Daoy (cell line): Measurements from ENCODE around the gene PLEKHH1. TPM values are rescaled to one million over a fixed set of nuclear protein-coding genes. Genes with fewer than 3 reads are reported as not detected.
"Not testable (repeated sequence)": the region's sequence is repeated elsewhere in the genome, so short reads cannot be mapped to it uniquely, and the experiment has no call there.

Experiments
- DNase-seq: peaks from one replicate; pipeline ENCODE4 v3.0.0-alpha.2; 2015; ENCODE audit warnings: low read depth
- total RNA-seq: library from RNA; depleted of rRNA; stranded (reverse); fragments of >200 nt; shearing (Covaris generic); gene quantifications from 2 replicates; pipeline ENCODE4 v1.2.3, GENCODE V29; 2014

PLEKHH1 gene
- total RNA-seq, 1 experiment from 2014 or later: 3.3 TPM

DNA sequence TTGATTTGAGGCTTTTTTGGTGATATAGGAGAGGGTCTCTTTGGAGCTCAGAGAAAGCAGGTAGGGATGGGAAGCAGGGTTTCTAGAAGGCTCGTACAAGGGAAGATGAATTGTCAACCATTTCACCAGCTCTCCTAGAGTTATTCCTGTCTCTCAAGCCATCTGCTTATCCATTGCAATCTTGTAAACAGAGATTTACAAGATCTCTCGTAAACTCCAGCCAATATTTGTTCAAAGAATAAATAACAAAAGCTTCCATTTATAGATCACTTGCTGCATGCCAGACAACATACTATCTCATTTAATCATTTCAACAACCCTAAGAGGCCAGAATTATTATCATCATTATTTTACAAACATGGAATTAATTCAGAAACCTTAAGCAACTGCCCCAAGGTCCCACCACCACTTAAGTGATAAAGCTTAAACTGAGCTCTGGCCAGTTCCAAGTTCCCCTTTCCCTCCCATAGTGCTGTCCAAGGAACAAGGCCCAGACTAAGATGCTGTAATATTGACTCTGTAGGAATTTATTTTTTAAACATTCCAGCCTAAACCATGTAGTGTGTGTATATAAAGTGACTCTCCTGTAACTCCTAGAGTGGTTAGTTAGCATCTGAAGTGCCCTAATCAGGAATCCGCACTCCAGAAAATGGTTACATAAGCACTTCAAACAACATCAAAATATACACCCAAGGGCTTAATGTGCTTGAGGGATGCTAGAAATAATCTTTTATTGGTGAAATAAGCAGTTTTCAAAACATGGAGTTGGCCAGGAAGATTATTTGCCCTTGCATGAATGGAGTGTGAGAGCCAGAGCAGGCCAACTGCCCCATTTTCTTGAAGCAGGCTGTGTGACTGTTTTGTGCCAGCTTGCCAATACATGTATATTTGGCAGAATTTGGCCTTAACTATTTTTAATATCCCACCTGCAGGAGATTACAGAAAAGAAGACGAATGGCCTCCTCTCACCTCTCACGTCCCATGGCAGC, 2.8 kb upstream of the PLEKHH1 start:
- no peak for DNase-seq

DNA sequence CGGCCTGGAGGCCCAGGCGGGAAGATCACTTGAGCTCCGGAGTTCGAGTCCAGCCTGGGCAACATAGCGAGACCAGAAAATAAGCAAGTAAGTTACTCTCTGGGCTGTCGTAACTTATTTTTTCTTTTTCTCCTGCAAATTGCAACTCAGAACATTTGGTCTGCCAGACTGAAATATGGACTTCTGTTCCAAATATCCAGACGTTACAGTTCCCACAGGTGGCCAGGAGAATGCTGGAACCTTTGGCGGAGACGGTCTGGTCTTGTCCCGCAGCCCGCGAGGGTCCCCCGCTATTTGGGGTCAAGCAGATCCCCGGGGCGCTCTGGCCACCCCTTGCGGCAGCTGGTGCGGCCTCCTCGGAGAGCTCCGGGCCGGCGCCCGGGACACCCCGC, 488 bp upstream of the PLEKHH1 start:
- DNase-seq: no peak

DNA sequence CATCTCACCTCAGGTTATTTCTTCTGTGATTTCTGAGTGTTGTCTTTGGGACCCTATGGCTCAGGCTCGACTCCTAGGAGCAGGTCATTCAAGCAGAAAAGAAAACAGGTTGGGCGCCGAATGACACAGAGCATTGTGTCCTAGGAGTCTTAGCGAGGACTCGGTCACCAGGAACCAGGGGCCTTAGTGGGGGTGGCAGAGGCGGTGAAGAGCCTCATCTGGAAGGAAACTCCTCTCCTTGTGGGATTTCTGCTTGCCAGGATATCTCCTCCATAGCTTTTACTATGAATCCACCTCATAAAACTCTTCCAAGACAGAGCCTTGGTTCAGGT, 630 bp downstream of the PLEKHH1 start:
- DNase-seq: no peak

DNA sequence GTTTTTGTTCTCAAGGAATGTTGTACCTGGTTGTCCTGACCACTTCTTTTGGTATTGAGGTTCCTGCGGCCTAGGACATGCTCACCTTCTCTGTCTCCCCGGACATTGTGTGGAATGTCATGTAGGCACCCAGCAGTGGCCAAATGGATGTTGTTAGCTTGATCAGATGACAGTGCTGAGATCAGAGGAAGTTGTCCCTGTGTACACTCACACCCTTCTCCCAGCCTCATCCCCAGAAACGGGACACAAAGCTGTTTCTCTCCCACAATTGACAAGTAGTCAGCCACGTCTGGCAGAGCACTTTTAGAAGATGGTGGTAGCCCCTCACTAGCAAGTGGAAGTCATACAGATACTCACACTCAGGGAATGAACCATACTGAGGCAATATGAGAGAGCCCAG, 3.0 kb downstream of the PLEKHH1 start:
- no peak for DNase-seq

DNA sequence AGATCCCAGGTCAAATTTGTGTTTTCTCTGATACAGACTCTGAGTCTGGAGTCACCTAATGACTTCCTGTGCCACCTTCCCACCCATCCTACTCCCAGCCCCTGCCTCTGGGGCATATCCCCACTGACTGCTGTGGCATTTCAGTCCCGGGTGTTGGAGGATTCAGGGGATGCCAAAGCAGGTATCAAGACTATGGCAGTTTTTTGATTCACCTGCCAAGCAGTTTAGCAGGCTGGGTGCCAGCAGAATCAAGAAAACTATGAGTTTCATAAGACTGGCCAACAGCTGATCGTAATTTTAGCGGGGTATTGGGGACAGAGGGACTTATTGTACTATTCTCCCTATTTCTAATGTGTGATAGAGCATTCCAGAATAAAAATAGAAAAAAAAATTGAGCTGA, 4.6 kb downstream of the PLEKHH1 start:
- DNase-seq: no peak

DNA sequence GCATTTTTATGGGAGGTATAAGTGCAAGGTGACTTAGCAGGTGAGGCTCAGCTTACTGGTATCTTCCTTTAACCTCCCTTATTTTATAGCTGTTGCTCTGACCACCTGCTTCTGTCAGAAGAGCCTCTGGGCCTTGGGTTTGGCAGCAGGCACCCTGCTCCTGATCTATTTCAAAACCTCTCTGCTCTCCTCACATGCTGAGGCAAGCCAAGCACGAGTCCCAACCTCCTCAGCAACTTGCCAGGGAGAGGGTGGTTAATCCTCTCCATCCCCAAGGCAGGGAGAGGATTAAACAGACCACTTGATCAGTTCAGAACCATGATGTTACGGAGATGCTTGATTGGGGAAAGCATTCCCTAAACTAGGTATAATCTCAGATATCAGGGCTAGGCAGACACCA, 5.4 kb downstream of the PLEKHH1 start:
- DNase-seq: no peak

DNA sequence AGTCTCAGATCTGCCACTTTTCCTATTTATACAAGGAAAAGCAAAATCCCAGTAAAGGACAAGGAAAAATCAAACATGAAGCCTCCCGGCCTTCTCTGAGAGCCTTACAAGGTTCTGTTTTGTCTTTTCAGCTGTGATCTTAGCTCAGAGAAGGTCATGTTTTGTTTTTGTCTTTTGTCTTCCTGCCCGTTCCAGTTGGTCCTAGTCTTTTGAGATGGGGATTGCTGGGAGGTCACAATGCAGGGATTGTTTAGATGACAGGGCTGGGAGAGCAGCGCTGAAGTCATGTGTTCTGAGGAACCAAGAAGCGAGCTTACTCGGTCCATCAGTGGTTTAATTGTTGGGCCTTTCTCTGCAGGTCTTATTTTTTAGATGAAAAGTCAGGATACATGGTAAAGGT, 6.0 kb downstream of the PLEKHH1 start:
- no peak for DNase-seq

DNA sequence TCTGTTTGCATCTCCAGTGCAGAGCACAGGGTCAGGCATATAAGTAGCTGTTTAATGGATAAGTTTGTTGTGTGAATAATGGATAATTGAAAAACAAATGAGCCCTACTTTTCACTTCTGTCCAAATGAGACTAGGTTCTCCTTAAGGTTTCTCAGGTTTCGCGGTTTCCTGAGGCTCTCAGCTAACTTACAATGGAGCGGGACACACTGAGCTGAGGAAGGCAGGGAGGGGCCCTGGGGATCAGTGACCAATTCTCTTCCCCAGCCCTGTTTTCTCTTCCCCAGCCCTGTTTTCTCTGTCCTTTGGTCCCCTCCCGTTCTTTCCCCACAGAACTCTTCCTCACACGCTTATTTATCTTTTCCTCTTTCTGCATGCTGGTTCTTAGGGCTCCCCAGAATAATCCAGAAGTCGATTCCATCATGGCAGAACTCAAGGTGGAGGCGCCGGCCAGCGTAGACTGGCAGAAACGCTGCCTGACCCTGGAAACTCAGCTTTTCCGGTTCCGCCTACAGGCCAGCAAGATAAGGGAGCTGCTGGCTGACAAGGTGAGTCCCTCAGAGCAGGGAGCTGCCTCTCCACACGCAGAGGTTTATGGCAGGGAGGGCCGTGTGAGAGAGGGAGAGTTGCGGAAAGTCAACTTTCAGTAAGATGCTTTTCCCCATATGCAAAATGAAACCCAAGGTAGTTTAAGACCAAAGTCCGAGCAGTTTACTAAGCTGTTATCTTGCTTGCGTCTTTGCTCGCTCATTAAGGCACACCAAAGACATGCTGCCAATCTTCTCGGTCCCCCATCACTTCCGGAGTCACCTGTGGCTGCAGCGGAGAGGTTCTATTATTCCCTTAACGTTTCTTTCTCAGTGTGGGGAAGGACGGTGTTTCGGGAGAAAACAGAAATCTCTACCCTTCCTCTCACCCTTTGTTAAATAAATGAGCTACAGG, 8.6 kb downstream of the PLEKHH1 start:
- no peak for DNase-seq

DNA sequence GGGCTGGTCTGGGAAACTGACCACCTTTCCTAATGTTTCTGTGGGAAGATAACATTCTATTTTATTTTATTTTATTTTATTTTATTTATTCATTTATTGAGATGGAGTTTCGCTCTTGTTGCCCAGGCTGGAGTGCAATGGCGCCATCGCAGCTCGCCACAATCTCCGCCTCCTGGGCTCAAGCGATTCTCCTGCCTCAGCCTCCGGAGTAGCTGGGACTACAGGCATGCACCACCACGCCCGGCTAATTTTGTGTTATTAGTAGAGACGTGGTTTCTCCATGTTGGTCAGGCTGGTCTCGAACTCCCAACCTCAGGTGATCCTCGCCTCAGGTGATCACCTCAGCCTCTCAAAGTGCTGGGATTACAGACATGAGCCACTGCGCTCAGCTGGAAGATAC, 9.5 kb downstream of the PLEKHH1 start:
- DNase-seq: not testable (repeated sequence)

DNA sequence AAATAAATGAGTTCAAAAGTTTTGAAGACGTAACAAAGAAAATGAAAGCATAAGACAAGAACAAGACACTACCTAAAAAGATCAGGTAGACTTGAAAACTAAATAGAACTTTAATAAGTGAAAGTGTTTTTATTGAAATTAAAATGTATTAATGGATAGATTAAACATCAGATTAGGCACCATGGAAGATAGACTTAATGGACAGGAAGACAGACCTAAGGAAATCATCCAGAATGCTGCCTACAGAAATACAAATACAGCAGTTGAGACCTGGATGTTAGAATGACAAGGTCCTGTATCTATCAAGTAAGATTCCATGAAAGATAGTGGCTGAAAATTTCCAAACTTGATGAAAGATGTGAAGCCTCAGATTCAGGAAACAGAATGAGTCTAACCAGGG, 11.5 kb downstream of the PLEKHH1 start:
- no peak for DNase-seq

DNA sequence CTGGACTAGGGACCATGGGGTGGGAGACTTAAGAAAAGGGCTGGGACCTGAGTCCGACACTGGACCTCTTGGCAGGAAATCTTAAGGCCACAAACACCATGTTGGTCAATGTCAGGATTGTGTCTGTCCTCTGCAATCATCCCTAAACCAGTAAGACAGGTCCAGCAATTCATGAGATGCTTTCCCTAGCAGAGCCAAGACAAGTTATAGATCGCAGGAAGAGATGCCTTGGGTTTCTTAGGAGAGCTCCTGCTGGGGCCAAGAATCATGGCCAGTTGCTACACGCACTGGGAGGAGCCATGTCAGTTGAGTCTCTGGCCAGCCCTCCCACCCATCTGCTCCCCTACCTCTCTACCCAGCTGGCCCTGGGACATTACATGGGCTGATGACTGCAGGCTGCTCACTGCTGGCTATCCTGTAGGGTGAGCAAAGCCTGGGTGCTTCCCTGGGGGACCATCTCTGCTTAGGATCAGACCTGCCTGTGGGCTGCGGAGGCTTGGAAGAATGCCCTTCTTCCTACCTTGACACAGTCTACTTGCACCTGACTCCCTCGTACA, 14.2 kb downstream of the PLEKHH1 start:
- no peak for DNase-seq

DNA sequence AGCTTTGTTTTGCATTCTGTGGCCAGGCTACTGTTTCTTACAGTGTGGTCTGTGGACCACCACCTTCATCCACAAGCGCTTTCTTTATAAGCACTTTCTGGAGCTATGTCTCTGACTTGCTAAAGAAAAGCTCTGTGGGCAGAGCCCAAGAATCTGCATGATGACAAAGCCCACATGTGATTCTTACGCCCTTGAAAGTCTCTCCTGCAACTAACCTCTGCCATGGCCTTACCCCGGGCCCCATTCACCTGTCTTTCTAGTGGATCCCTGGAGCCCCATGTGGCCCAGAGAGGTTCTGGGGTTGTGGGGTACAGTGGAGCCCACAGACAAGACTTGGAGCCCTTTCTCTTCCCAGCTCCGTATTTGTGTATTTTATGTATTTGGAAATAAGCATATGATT, 16.6 kb downstream of the PLEKHH1 start:
- no peak for DNase-seq

DNA sequence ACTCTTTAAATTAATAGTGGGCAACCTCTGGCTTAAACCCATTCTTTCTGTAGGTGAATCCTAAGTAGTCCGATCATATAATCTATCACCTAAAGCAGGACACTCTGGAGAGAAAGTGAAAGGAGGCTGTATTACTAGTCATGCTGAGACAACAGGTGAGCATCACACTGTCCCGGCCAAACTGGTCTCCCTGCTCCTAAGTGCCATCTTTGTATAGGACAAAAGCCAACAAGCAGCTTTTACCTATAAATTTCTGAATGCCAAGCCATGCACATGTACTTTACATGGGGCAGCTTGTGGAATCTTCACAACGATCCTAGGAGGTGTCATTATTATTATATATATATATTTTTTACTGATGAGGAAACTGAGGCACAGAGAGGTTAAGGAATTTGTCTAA, 18.0 kb downstream of the PLEKHH1 start:
- no peak for DNase-seq

DNA sequence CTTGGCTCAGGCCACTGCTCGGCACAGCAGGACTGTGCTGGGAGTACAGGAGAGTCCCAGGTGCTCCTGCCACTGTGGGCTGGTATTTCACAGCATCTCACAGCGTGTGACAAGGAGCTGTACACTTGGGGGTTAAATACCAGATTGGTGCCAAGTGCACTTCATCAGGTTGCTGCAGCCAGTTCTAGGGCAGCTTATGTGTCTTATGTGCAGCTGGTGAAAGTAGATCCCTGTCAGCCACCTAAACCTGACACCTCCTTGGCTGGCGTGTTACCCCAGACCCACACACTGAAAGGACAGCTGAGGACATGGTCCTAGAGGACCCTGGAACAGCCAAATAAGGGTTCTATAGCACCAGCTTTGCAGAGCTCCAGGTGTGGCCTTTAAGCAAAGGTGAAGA, 18.9 kb downstream of the PLEKHH1 start:
- no peak for DNase-seq

DNA sequence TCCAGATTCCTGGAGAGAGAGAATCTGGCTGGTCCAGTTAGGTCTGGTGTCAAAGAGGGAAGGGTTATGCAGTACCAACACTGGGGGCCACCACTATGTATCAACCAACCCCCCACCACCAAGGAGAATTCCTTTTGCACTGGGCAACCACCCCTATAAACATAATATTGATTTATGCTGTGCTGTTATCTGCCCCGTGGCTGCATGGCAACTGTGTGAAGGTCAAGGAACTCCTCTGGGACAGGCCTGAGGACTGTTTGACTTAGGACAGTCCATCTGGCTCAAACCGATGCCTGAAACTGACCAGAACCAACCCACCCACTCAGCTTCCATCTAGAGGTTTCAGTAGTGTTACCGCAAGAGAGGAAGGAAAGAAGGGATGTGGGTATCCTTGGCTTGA, 20.5 kb downstream of the PLEKHH1 start:
- DNase-seq: no peak

DNA sequence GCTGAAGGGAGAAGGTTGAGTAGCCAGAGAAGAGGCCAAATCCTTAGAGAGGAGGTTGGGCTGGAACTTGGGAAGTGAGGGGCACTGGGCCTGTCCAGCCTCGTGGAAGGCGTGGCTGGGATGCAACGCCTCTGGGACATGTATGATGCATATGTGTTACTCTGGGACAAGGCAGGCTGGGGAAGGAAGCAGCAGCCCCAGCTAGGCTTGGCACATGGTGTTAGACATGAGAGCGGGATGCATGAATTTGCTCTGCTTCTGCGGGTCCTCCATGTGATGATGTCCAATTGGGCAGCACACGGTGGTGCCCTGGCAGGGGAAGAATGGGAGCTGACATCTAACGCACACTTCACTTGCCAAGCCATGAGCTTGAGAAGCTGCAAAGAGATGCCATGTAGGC, 21.3 kb downstream of the PLEKHH1 start:
- DNase-seq: no peak

DNA sequence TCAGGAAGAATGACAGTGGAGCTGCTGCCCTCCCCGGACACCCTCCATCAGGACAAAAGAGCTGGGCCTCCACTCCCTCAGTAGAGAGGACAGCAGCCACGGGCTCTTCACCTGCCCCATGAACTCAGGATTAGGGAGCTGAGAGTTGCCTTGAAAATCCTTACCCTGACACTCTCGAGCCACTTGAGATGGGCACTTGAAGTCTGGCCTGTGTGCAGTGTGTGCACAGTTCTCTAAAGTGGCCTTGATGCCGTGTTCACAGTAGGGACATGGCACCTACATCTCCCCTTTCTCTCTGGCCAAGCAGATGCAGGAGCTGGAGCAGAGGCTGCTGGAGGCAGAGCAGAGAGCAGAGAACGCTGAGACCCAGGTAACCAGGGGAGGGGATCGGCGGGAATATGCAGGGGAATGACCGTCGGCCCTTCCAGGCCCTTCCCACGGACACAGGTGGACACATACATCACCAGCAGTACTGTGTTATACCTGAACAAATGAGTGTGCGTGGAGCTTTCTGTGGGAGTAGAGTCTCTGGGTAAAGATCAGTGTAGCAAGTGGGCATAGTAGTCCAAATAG, 22.5 kb downstream of the PLEKHH1 start:
- DNase-seq: no peak

DNA sequence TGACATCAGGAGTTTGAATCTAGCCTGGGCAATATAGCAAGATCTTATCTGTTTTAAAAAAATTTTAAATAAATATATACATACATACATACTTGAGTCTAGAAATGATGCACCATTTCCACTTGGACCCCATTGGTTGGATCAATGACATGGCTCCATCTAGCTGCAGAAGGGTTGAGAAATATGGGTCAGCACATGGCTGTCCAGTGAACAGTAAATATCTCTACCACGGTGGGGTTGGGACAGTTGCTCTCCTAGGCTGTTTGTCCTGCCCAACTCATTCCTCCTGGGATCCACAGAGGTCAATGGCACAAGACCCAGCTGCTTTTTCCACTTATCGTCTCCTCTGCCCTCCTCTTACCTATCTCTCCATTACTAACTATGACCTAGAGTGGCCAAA, 23.6 kb downstream of the PLEKHH1 start:
- DNase-seq: no peak

DNA sequence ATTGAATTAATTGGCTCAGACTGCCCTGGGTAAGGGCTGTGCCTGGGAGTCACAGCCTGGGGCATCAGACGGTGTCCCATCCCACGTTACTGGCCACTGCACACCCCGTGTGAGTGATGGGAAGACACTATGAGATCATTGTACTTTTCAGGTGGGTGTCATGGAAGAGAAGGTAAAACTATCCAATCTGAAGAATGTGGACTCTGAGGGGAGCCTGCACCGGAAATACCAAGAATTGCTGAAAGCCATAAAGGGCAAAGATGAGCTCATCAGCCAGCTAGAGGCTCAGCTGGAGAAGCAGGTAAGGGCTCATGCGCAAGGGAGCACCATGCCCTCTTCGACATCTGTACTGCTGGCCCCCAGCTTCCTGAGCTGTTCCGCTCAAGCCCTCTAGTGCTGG, 24.0 kb downstream of the PLEKHH1 start:
- DNase-seq: peak; percentile 80

DNA sequence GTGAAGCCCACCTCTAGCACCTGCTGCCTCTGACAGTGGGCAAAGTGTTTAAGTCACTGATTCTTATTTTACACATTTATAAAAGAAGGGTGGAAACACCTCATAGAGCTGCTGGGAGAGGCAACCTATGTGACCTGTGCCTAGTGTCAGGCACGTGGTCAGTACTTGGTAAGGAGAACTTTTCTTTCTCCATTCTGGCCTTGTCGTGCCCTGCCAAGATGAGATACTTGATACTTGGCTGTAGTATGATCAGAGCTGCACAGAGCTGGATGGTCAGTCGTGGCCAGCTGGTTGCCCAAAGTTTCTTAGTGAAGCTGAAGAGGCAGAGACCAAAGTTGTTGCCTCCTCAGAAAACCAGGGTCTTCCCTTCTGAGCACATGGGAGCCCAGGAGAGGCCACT, 24.6 kb downstream of the PLEKHH1 start:
- no peak for DNase-seq

DNA sequence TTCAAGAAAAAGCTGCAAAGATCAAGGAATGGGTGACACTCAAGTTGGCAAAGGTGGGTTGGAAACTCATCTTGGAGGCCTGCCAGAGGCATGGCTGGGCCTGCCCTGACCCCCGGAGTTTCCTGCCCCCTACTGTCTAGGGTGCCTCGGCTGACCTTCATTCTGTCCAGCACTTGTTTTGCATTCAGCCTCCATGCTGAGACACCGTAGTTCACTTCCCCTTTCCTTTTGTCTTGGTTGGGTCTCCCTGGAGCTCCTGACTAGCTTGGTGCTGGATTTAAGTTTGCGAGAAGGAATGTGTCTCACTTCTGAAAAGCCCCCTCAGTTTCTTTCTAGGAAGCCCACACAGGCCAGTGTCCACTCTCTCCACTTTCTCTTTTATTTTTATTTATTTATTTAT, 26.5 kb downstream of the PLEKHH1 start:
- no peak for DNase-seq
